Trophoblast cell (in vitro differentiated cells and primary cell): Measurements from ENCODE around the gene ESRRG.

Source experiments
- DNase-seq, 2 donors: peaks; one replicate each; pipeline ENCODE4 v3.0.0-alpha.2; 2016
- H2AFZ ChIP-seq: 2 replicates; pipeline ENCODE4 v1.6.1; 2013; ENCODE audit warnings: low read length, moderate library complexity, mild to moderate bottlenecking; ENCODE audit not compliant: insufficient read depth, poor library complexity
- H2AK5ac ChIP-seq: 2 replicates; pipeline ENCODE4 v1.6.1; 2013; ENCODE audit warnings: mild to moderate bottlenecking, low read length
- H2BK120ac ChIP-seq: 2 replicates; pipeline ENCODE4 v1.6.1; 2013; ENCODE audit warnings: low read length, mild to moderate bottlenecking, moderate library complexity; ENCODE audit not compliant: insufficient read depth, poor library complexity
- H2BK12ac ChIP-seq: 2 replicates; pipeline ENCODE4 v1.6.1; 2013; ENCODE audit warnings: mild to moderate bottlenecking, low read length, moderate library complexity
- H2BK5ac ChIP-seq: 2 replicates; pipeline ENCODE4 v1.6.1; 2013; ENCODE audit warnings: low read length, low read depth, moderate library complexity, mild to moderate bottlenecking; ENCODE audit not compliant: poor library complexity
- H3K14ac ChIP-seq: 2 replicates; pipeline ENCODE4 v1.6.1; 2013; ENCODE audit warnings: mild to moderate bottlenecking, low read length
- H3K18ac ChIP-seq: 2 replicates; pipeline ENCODE4 v1.6.1; 2013; ENCODE audit warnings: mild to moderate bottlenecking, low read length
- H3K23ac ChIP-seq: 2 replicates; pipeline ENCODE4 v1.6.1; 2013; ENCODE audit warnings: low read length
- H3K27ac ChIP-seq: 2 replicates; pipeline ENCODE4 v1.5.1; 2013; ENCODE audit warnings: low read depth, mild to moderate bottlenecking, inconsistent platforms, low read length, moderate library complexity
- H3K27me3 ChIP-seq: 2 replicates; pipeline ENCODE4 v1.6.1; 2013; ENCODE audit warnings: inconsistent platforms, mild to moderate bottlenecking, low read length, moderate library complexity; ENCODE audit not compliant: insufficient read depth
- H3K36me3 ChIP-seq, 2 experiments: 1 replicate in 1 of 2; 2 replicates in 1 of 2; pipeline ENCODE4 v1.6.1; 2013; ENCODE audit warnings: low read length in 2 of 2, mild to moderate bottlenecking in 2 of 2, moderate library complexity in 1 of 2; ENCODE audit not compliant: insufficient read depth in 2 of 2, control insufficient read depth in 1 of 2
- H3K4ac ChIP-seq: 2 replicates; pipeline ENCODE4 v1.6.1; 2013; ENCODE audit warnings: low read depth, mild to moderate bottlenecking, low read length, moderate library complexity
- H3K4me1 ChIP-seq, 2 experiments: 1 replicate in 1 of 2; 2 replicates in 1 of 2; pipeline ENCODE4 v1.6.1; 2013; ENCODE audit warnings: low read length in 2 of 2, mild to moderate bottlenecking in 2 of 2, moderate library complexity in 1 of 2; ENCODE audit not compliant: insufficient read depth in 2 of 2, control insufficient read depth in 1 of 2
- H3K4me2 ChIP-seq: 2 replicates; pipeline ENCODE4 v1.6.1; 2013; ENCODE audit warnings: inconsistent platforms, mild to moderate bottlenecking, low read length, moderate library complexity
- H3K4me3 ChIP-seq: 2 replicates; pipeline ENCODE4 v1.5.1; 2013; ENCODE audit warnings: mild to moderate bottlenecking, low read depth, low read length, inconsistent platforms
- H3K79me1 ChIP-seq: one replicate; pipeline ENCODE4 v1.6.1; 2013; ENCODE audit warnings: low read length
- H3K79me2 ChIP-seq: 2 replicates; pipeline ENCODE4 v1.6.1; 2013; ENCODE audit warnings: low read length, mild to moderate bottlenecking; ENCODE audit not compliant: control insufficient read depth, insufficient read depth, poor library complexity
- H3K9ac ChIP-seq: 2 replicates; pipeline ENCODE4 v1.6.1; 2013; ENCODE audit warnings: mild to moderate bottlenecking, low read length
- H3K9me3 ChIP-seq: 2 replicates; pipeline ENCODE4 v1.6.1; 2013; ENCODE audit warnings: low read depth, mild to moderate bottlenecking, control low read depth, inconsistent platforms, low read length; ENCODE audit not compliant: insufficient read depth
- H4K12ac ChIP-seq: 2 replicates; pipeline ENCODE4 v1.6.1; 2013; ENCODE audit warnings: low read depth, mild to moderate bottlenecking, low read length, moderate library complexity
- H4K8ac ChIP-seq: 2 replicates; pipeline ENCODE4 v1.6.1; 2013; ENCODE audit warnings: low read depth, mild to moderate bottlenecking, low read length, moderate library complexity
- H4K91ac ChIP-seq: one replicate; pipeline ENCODE4 v1.6.1; 2013; ENCODE audit warnings: low read depth, mild to moderate bottlenecking, low read length, moderate library complexity
- WGBS: extraction: QIAGEN DNeasy Blood & Tissue Kit; methylation state at CpG from one replicate; pipeline ENCODE4 v1.1.7; 2013; ENCODE audit warnings: missing lambda C conversion rate; ENCODE audit not compliant: insufficient read length, insufficient coverage; ENCODE audit errors: extremely low coverage; 5-methylcytosine and 5-hydroxymethylcytosine counted together

ESRRG gene

GRCh38 chr1:216478238-216478637 is 245.0 kb downstream of the ESRRG start:
- no CpG with 5 or more reads among the region's 8 CpGs for WGBS
- Histone ChIP-seq H2AK5ac (no peak overlapping the region), H3K36me3 (no peaks in the 10 kb centered on the region), H3K14ac (no peak overlapping the region), H3K23ac (no peak overlapping the region), H3K4me1 (no peaks in the 10 kb centered on the region), H2BK12ac (no peak overlapping the region), H3K4ac (no peak overlapping the region), H3K9me3 (peaks cover 2% of the 10 kb centered on the region), H2AFZ (no peak overlapping the region), H3K4me2 (no peak overlapping the region), H3K27ac (no peak overlapping the region), H3K79me2 (no peaks in the 10 kb centered on the region), H4K8ac (no peak overlapping the region), H4K91ac (no peak overlapping the region), H2BK120ac (no peak overlapping the region), H3K79me1 (no peaks in the 10 kb centered on the region), H3K9ac (no peak overlapping the region), H3K4me3 (no peak overlapping the region), H4K12ac (no peak overlapping the region), H3K27me3 (no peaks in the 10 kb centered on the region), H3K18ac (no peak overlapping the region), H2BK5ac (no peak overlapping the region)
- no peak for DNase-seq

DNA sequence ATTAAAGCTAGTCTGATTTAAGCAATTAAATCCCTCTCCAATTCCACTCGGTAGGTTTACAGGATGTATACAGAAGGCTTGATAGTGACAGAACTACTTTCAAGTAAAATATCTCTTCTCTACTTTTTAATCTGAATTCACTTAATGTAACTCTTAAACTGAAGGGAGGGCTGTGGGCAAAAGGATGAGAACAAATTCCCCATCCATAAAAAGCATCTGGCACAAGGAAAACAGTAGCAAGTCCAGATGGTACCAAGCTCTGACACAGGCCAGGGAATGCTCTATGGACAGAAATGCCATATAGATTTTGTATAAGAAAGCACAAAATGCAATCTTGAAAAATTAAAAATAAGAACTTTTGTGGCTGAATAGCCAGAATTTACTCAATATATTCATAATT is 246.9 kb downstream of the ESRRG start:
- no peak overlapping the region for H4K91ac ChIP-seq
- H3K79me2 ChIP-seq: no peaks in the 10 kb centered on the region
- no peak overlapping the region for H3K4me3 ChIP-seq
- H3K9ac ChIP-seq: no peak overlapping the region
- no peak overlapping the region for H2BK120ac ChIP-seq
- no peak overlapping the region for H3K14ac ChIP-seq
- H2AFZ ChIP-seq: no peak overlapping the region
- DNase-seq: no peak
- H2AK5ac ChIP-seq: no peak overlapping the region
- no peaks in the 10 kb centered on the region for H3K4me1 ChIP-seq
- no peaks in the 10 kb centered on the region for H3K27me3 ChIP-seq
- no peak overlapping the region for H3K4me2 ChIP-seq
- H2BK5ac ChIP-seq: no peak overlapping the region
- no peak overlapping the region for H2BK12ac ChIP-seq
- no peaks in the 10 kb centered on the region for H3K9me3 ChIP-seq
- H3K36me3 ChIP-seq: no peaks in the 10 kb centered on the region
- no peak overlapping the region for H4K8ac ChIP-seq
- whole genome bisulfite sequencing: no CpG with 5 or more reads among the region's 1 CpG
- H3K27ac ChIP-seq: no peak overlapping the region
- H4K12ac ChIP-seq: no peak overlapping the region
- H3K18ac ChIP-seq: no peak overlapping the region
- H3K79me1 ChIP-seq: no peaks in the 10 kb centered on the region
- no peak overlapping the region for H3K23ac ChIP-seq
- no peak overlapping the region for H3K4ac ChIP-seq

GRCh38 chr1:216475659-216476276 is 247.5 kb downstream of the ESRRG start:
- H3K4me2 ChIP-seq: no peak overlapping the region
- no peak overlapping the region for H4K91ac ChIP-seq
- H3K14ac ChIP-seq: no peak overlapping the region
- H3K4me3 ChIP-seq: no peak overlapping the region
- H2BK5ac ChIP-seq: no peak overlapping the region
- H4K8ac ChIP-seq: no peak overlapping the region
- no peaks in the 10 kb centered on the region for H3K79me2 ChIP-seq
- no CpG with 5 or more reads among the region's 1 CpG for WGBS
- H2AK5ac ChIP-seq: no peak overlapping the region
- no peak overlapping the region for H3K9ac ChIP-seq
- H3K36me3 ChIP-seq: no peaks in the 10 kb centered on the region
- no peak overlapping the region for H2AFZ ChIP-seq
- no peaks in the 10 kb centered on the region for H3K9me3 ChIP-seq
- no peak overlapping the region for H3K23ac ChIP-seq
- H3K18ac ChIP-seq: no peak overlapping the region
- H2BK120ac ChIP-seq: no peak overlapping the region
- no peak overlapping the region for H2BK12ac ChIP-seq
- H3K79me1 ChIP-seq: no peaks in the 10 kb centered on the region
- no peaks in the 10 kb centered on the region for H3K4me1 ChIP-seq
- no peaks in the 10 kb centered on the region for H3K27me3 ChIP-seq
- no peak overlapping the region for H4K12ac ChIP-seq
- no peak overlapping the region for H3K27ac ChIP-seq
- H3K4ac ChIP-seq: no peak overlapping the region
- DNase-seq: no peak

DNA sequence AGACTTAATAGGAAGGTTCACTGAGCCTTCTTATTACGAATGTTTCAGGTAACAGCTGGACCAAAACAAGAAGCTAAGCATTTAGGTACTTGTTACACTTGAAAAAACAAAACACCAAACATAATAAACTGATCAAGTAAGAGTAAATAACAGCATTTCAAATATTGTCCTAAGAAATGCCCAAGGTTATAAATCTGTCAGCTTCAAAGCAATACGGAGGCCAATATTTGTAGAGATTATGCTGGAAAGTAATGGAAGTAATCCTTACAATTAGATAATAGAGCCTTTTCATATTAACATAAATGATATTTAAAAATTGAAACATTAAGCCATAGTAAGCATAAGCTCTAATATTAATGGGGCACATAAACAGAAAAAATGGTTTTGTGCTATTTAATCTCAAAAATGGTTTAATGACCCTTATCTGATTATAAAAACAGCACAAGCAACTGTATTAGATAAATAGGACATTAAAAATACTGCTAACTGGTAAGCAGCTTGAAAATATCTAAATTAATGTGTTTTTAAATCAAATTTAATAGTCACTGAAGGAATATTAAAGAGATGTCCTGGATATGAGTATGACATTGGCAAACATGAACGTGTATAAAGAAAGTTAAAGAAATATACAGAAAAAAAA is 256.9 kb downstream of the ESRRG start:
- no peak overlapping the region for H4K12ac ChIP-seq
- no peaks in the 10 kb centered on the region for H3K4me1 ChIP-seq
- no CpG with 5 or more reads among the region's 3 CpGs for WGBS
- H3K4me2 ChIP-seq: no peak overlapping the region
- H3K27me3 ChIP-seq: no peaks in the 10 kb centered on the region
- no peak overlapping the region for H4K8ac ChIP-seq
- H2BK5ac ChIP-seq: no peak overlapping the region
- no peak overlapping the region for H3K23ac ChIP-seq
- peaks cover 2% of the 10 kb centered on the region for H3K9me3 ChIP-seq
- no peak overlapping the region for H3K4ac ChIP-seq
- no peak for DNase-seq
- H4K91ac ChIP-seq: no peak overlapping the region
- H2BK12ac ChIP-seq: no peak overlapping the region
- no peak overlapping the region for H3K14ac ChIP-seq
- H3K4me3 ChIP-seq: no peak overlapping the region
- H3K79me1 ChIP-seq: no peaks in the 10 kb centered on the region
- no peak overlapping the region for H3K18ac ChIP-seq
- no peaks in the 10 kb centered on the region for H3K36me3 ChIP-seq
- H2AFZ ChIP-seq: no peak overlapping the region
- no peak overlapping the region for H2BK120ac ChIP-seq
- no peak overlapping the region for H3K27ac ChIP-seq
- H2AK5ac ChIP-seq: no peak overlapping the region
- no peaks in the 10 kb centered on the region for H3K79me2 ChIP-seq
- no peak overlapping the region for H3K9ac ChIP-seq
